ENCODE data around the gene CAMKMT. TPM values are rescaled to one million over a fixed set of nuclear protein-coding genes. Genes with fewer than 3 reads are reported as not detected.

CAMKMT gene
- total and polyA plus RNA-seq, 10 donors: 4.1 to 26.1 (median 11.0) TPM

GRCh38 chr2:44388877-44389276, 27.1 kb downstream of the CAMKMT start:
- no peaks in the 10 kb centered on the region for H3K36me3 ChIP-seq
- WGBS, 5 donors: 59 to 85% (median 68%) methylated on average over 4 of the region's 4 CpGs
- intact Hi-C loops (cut with DNase I; ENCODE audit: low total_unique reads): no loop called here
- H3K9me3 ChIP-seq: peaks cover 0 to 16% (median 11%) of the 10 kb centered on the region in 8 donors
- TF ChIP-seq CTCF (IDR thresholded peaks at IDR 0.05 in 8 of 11, conservative IDR thresholded peaks at IDR 0.05 in 3 of 11) (no peak), POLR2A (IDR thresholded peaks at IDR 0.05) (no peak), POLR2AphosphoS5 (IDR thresholded peaks at IDR 0.05) (no peak)
- no peaks in the 10 kb centered on the region for H3K4me1 ChIP-seq
- no peaks in the 10 kb centered on the region for H3K27me3 ChIP-seq (replicated peaks in 1 of 7)
- H3K27ac ChIP-seq: no peak overlapping the region
- no peak overlapping the region for H3K4me3 ChIP-seq
- DNase-seq: no peak

GRCh38 chr2:44389895-44390294, 28.1 kb downstream of the CAMKMT start:
- no peak for DNase-seq
- 89 to 94% (median 92%) methylated on average over 1 of the region's 1 CpG for WGBS, 5 donors
- intact Hi-C loops (cut with DNase I; ENCODE audit: low total_unique reads): loop anchor here (5.0 to 10.0 kb wide), 2 partner anchors 85 to 567 kb away; no protein-coding TSS in a partner anchor

GRCh38 chr2:44392338-44392943, 30.7 kb downstream of the CAMKMT start:
- Histone ChIP-seq H3K4me1 (no peaks in the 10 kb centered on the region), H3K9me3 (peaks cover 0 to 5% (median 2%) of the 10 kb centered on the region in 8 donors), H3K27ac (no peak overlapping the region), H3K27me3 (replicated peaks in 1 of 7) (no peaks in the 10 kb centered on the region), H3K36me3 (no peaks in the 10 kb centered on the region), H3K4me3 (no peak overlapping the region)
- no peak for TF ChIP-seq POLR2A (IDR thresholded peaks at IDR 0.05)
- peak in 8 of 11 experiments; percentile 26 to 61 (median 52) for TF ChIP-seq CTCF (IDR thresholded peaks at IDR 0.05 in 8 of 11, conservative IDR thresholded peaks at IDR 0.05 in 3 of 11)
- WGBS, 5 donors: 48 to 61% (median 52%) methylated on average over 3 of the region's 3 CpGs
- no peak for DNase-seq
- intact Hi-C loops (cut with DNase I; ENCODE audit: low total_unique reads): loop anchor here (5.0 to 10.0 kb wide), 2 partner anchors 82 to 565 kb away; no protein-coding TSS in a partner anchor

More at GRCh38 chr2:44389895-44390294, 28.1 kb downstream of the CAMKMT start:
- Histone ChIP-seq H3K27ac (no peak overlapping the region), H3K27me3 (replicated peaks in 1 of 7) (no peaks in the 10 kb centered on the region), H3K4me3 (no peak overlapping the region), H3K9me3 (peaks cover 0 to 12% (median 9%) of the 10 kb centered on the region in 8 donors), H3K36me3 (no peaks in the 10 kb centered on the region), H3K4me1 (no peaks in the 10 kb centered on the region)
- no peak for TF ChIP-seq POLR2AphosphoS5 (IDR thresholded peaks at IDR 0.05)
- TF ChIP-seq POLR2A (IDR thresholded peaks at IDR 0.05): no peak
- TF ChIP-seq CTCF (IDR thresholded peaks at IDR 0.05 in 8 of 11, conservative IDR thresholded peaks at IDR 0.05 in 3 of 11): no peak

GRCh38 chr2:44397447-44398175, 35.9 kb downstream of the CAMKMT start:
- no peak for DNase-seq
- Histone ChIP-seq H3K4me3 (no peak overlapping the region), H3K27ac (no peak overlapping the region), H3K27me3 (replicated peaks in 1 of 7) (no peaks in the 10 kb centered on the region), H3K36me3 (no peaks in the 10 kb centered on the region), H3K4me1 (no peaks in the 10 kb centered on the region), H3K9me3 (no peaks in the 10 kb centered on the region)
- 59 to 73% (median 64%) methylated on average over 7 of the region's 7 CpGs for WGBS, 5 donors
- intact Hi-C loops (cut with DNase I; ENCODE audit: low total_unique reads): loop anchor here (10.0 kb wide), 1 partner anchor 77 kb away; no protein-coding TSS in a partner anchor
- TF ChIP-seq CTCF (IDR thresholded peaks at IDR 0.05 in 8 of 11, conservative IDR thresholded peaks at IDR 0.05 in 3 of 11) (no peak), POLR2A (IDR thresholded peaks at IDR 0.05) (no peak), POLR2AphosphoS5 (IDR thresholded peaks at IDR 0.05) (no peak)

Data from spleen (tissue), 11 donors.